GM15510 (cell line): ENCODE measurements around the gene CCNG1.

ENCODE experiments used
- POLR2A ChIP-seq: IDR thresholded peaks from 3 replicates; pipeline ENCODE4 v1.6.1; 2011; ENCODE audit warnings: borderline replicate concordance; ENCODE audit not compliant: insufficient read length; ENCODE audit errors: extremely low read depth

Gene CCNG1, protein sequence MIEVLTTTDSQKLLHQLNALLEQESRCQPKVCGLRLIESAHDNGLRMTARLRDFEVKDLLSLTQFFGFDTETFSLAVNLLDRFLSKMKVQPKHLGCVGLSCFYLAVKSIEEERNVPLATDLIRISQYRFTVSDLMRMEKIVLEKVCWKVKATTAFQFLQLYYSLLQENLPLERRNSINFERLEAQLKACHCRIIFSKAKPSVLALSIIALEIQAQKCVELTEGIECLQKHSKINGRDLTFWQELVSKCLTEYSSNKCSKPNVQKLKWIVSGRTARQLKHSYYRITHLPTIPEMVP

DNA sequence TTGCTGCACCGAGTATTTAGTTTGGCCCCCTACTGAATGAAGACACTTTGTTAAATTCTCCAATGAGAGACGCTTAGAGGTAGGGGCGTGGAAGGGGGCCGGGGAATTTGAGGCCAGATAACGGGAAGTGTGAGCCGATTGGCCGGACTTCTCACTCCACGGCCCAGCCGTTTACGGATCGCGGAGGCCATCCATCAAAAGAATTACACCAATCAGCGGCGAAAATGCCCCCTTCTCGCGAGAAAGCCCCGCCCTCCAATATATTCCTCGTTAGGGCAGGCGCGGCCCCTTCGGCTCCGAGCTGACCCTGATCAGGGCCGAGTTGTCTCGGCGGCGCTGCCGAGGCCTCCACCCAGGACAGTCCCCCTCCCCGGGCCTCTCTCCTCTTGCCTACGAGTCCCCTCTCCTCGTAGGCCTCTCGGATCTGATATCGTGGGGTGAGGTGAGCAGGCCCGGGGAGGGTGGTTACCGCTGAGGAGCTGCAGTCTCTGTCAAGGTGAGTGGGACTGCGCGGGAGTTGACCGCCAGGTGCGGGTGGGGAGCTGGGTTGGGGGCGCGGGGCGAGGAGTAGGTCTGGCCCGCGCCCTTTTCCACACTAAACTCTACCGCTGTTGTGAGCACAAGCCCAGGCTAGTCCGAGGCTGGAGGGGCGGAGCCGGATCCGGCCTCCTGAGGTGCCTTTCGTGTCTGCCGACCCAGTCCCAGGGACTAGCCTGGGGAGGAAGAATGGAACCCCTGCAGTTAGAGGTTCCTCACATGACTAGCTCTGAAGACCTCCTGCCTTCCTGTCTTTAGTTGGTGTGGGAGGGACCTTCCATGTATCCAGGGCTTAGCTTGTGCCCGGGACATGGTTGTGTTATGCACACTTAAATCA is at the start of gene CCNG1:
Gene CCNG1, plus strand, starts transcription at position 287 of the 874 bp plus-strand sequence. CDS start 1,662 bp downstream, outside the sequence.
- peak; percentile 96 for TF ChIP-seq POLR2A

DNA sequence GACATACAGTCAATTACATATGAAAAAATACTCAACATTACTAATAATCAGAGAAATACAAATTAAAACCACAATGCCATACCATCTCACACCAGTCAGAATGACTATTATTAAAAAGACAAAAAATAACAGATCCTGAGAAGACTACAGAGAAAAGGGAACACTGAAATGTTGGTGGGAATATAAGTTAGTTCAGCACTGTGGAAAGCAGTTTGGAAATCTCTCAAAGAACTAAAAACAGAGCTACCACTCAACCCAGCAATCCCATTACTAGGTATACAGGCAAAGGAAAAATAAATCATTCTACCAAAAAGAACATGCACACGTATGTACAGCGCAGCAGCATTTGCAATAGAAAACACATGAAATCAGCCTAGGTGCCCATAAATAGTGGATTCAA is 41.6 kb upstream of the CCNG1 start:
- TF ChIP-seq POLR2A: no peak

DNA sequence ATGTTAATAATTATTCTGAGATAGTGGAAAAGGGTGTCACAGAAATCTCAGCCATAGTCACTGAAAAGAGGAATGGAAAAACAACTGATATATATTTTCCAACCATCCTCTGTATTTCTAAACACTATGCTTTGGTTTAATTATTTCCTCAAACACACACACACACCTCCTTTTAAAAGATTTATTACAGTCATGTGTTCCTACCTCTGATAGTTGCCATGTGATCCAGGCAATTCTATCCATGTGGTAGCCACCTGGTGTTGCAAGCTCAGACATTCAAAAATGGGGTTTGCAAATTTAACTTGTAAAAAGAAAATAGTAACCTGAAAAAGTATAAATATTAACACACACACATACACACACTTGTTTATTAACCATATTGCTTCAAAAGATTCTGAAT is 40.0 kb upstream of the CCNG1 start:
- TF ChIP-seq POLR2A: no peak

DNA sequence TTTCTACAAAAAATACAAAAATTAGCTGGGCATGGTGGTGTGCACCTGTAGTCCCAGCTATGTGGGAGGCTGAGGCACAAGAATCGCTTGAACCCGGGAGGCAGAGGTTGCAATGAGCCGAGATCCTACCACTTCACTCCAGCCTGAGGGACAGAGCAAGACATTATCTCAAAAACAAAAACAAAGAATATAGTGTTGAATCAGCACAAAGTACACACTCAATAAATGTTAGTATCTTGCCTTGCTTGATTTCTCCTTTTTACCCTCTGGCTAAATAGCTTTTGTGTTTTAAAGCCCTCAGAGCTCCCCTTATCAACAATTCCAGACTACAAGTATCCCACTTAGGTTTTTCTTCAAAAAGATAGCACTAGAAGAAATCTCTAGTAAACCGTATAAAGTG is 37.5 kb upstream of the CCNG1 start:
- TF ChIP-seq POLR2A: no peak

DNA sequence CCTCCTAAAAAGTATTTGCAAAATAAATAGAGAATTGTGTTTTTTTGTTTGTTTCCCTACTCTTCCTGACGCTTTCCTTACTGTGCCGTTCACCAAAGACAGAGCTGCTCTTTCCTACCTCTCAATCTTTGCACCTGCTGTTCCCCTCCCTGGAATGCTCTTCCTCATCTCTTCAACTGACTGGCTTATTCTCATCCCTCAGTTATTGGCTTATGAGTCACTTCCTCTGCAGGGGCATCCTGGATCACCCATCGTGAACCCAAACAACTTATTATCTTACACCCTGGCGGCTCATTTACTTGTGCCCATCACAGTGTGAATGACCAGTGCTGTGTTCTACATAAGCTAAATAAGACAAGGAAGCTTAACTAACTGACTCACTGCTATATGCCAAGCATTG is 36.1 kb upstream of the CCNG1 start:
- no peak for TF ChIP-seq POLR2A

DNA sequence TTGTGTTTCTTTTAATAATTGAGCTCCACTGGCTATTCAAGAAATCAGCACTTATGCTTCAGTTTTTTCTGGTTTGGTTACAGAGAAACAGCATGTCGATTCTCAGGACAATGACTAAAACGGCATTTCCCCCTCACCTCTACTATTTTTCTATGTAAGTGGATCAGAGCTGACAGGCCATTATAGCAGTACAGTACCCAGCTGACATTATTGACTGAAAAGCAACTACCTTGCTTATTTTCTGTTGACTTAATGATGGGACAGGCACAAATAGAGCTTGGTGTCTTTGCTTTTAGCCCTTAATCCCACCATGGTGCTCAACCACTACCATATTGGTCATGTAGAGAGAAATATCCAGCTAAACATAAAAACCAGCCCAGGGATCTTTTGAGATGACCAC is 35.4 kb upstream of the CCNG1 start:
- TF ChIP-seq POLR2A: no peak

DNA sequence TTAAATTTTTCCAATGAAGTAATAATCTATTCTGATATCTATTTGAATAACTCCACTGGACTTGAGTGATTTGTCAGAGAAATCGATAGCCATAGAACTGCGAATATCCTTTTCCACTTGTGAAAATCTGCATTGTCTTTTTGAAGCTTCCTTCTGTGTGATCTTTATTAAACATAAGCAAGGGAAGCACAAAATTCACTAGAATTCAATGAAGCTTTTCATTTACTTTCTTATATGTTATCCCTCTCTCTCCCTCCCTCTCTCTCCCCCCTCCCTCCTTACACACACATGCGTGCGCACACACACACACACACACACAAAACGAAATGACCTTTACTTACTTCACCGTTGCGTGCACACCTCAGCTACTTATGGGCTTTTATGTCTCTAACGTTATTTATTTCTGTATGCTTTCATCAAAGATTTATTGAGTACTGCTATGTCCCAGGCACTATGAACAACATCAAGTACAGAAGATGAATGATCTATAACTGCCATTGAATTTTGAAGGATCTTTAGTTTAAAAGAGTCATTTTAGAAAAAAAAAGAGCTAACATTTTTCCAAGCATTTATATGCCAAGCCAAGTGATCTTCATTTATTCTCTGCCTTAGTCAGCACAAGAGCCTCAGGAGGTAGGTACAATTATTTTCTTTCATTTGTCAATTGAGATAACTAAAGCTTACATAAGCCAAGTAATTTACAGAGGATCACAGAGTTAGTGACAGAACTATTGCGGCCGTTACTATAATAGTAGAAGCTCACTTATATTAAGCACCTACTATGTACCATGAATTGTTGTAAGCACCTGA is 32.8 kb upstream of the CCNG1 start:
- no peak for TF ChIP-seq POLR2A

DNA sequence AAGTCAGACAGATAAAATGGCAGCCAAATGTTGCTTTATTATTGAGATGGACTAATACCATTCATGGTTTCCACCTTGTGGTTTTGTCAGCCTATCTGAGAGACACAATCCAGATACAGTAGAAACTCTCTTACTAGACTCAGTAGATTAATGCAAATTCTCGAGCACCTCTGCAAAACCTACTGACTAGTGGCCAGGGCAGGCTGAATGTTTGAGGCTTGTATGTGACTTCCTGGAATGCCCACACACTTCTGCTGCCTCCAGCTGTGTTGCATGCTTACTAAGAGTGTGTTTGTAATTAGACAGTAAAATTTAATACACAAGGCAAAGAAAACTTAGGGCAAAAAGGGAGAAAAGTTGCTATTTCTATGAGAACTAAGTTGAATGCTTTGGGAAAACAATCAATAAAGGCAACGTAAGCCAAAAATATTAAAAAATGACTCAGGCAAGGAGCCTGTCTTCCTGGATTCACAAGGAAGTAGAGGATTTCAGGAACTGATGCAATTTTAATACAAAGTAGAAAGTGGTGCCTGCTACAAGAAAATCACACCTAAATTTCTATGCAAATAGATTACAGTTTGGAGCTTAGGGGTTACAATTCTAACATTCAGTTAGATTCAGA is 30.2 kb upstream of the CCNG1 start:
- no peak for TF ChIP-seq POLR2A

DNA sequence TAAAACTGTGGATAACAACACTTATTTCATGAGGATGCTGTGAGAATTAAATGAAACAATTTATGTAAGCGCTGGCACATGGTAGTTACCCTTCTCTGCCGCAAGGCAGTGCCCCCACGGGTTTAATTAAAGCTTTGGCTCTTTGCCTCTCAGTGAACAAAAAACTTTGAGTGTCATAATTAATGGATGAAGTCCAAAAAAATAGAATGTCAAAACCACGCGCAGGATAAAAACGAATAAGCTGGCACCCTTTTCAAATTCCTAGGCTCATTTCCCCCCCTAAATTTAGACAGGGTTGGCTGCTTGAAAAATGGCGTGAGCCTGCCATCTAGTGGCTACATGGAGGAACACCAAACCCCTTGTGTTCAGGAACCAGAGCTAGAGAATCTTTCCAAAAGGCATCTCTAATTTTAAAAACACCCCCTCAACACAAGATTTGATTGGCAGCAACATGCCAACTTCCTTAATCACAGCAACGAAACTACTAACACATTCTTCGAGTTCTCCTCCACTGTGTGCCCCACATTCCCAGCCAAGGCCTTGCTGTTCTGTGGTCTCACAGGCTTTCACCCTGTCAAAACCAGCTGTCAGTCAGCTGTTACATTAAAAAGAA is 29.0 kb upstream of the CCNG1 start:
- no peak for TF ChIP-seq POLR2A

DNA sequence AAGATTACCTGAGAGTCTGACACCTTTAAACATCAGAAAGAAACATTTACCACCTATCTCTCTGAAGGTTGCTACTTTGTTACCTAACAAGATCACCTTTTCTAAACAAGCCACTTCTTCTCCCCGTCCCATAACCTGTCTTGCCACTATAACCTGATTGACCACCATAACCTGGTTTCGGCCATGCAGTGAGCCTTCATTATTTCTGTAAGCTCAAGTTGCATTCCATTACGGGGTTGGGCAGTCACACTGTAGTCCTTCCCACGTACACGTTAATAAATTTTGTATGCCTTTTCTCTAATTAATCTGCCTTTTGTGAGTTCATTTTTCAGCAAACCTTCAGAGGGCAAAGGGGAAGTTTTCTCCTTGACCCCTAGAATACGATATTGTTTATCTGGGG is 28.0 kb upstream of the CCNG1 start:
- no peak for TF ChIP-seq POLR2A

DNA sequence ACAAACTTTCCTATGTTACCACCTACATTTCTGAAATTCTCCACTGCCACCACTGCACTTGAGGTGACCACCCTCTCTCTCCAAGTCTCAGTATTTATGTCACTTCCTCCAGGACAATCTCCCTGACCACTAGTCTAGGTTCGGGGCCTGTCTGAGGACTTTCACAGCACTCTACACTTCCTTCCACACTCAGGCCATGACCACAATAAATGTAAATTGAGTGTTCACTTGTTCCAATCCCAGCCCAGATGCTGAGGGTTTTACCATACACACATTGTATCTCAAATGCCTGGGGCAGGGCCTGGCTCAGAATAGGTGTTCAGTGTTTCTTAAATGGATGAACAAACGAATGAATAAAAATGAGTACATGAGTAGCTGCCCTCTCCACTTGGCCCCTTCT is 26.9 kb upstream of the CCNG1 start:
- TF ChIP-seq POLR2A: no peak

DNA sequence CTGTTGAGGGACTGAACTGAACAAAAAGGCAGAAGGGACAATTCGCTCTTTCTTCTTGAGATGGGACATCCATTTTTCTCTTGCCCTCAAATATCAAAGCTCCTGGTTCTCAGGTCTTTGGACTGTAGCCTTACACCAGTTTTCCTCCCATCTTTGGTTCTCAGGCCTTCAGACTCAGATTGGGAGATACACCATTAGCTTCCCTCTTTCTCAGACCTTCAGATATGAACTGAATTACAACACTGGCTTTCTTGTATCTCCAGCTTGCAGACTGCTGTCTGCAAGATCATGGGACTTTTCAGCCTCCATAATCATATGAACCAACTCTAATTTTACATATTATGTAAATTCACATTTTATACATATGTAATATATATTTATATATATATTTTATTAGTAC is 12.6 kb upstream of the CCNG1 start:
- no peak for TF ChIP-seq POLR2A

DNA sequence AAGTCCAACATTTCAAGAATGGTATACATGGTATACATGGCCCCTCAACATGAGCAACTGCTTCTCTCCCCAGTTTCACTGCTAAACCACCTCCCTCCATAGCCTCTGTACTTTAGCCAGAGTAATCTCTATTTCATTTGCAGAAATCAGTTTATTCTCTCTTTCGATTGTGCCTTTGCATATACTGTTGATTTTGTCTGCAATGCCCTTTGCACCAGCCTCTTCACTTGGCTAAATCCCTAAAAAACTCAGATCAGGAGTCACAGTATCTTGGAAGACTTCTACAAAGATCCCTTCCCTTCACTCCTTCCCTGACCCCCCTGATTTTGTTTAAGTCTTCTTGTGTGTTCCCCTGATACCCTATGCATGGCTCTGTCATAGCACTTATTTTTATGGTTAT is 4.9 kb upstream of the CCNG1 start:
- TF ChIP-seq POLR2A: no peak

DNA sequence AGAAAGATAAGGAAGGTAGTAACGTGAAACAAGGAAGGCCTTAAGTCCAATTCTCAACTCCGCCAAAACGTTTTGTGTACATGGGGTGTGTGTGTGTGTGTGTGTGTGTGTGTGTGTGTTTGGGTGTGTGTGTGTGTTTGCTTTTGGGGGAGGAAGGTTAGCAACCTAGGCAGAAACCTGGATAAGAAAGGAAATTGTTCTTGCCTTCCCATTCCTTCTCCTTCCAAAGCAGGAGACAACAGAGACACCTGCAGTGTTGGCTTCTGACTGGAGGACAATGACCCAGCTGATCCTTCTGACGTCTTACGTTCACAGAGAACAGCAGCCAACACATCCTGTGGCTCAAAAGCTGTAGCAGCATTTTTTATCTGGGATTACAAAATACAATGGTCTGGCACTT is 4.1 kb upstream of the CCNG1 start:
- TF ChIP-seq POLR2A: no peak
